K562 (cell line): ENCODE results near the gene NET1. TPM values are rescaled to one million over a fixed set of nuclear protein-coding genes. Genes with fewer than 3 reads are reported as not detected.
A peak's percentile ranks its signal among the peaks of the same experiment; 100 is the strongest.

ENCODE experiments used
- ATAC-seq: fragments of 200-7000 bp; cut with Tn5 transposase; 3 replicates; pipeline ENCODE4 v1.9.1; 2020; ENCODE audit warnings: moderate library complexity
- BruUV-seq: library from RNA; stranded (reverse); fragments of 400-500 nt; replicated peaks from 2 replicates; lab custom pipeline; 2021; lab: Mats Ljungman, UMichigan
- CTCF ChIA-PET: fragments of 300-600 bp; formaldehyde crosslinking; extraction: SDS; loops from one replicate; lab custom pipeline; 2021; ENCODE audit warnings: low intra/inter-chr PET ratio; lab: Yijun Ruan, JAX
- POLR2A ChIA-PET: fragments of 300-600, 350-650 bp; sonication (Branson Sonifier 250); formaldehyde crosslinking; extraction: SDS; loops from one replicate; lab custom pipeline; 2021; ENCODE audit warnings: antibody characterized with exemption, inconsistent platforms; lab: Yijun Ruan, JAX
- DNase-seq, 4 experiments: peaks; one replicate each; pipeline versions ENCODE4 v3.0.0 to v3.0.0-alpha.2; 2011 to 2018; ENCODE audit warnings: low spot score in 3 of 4, mixed read lengths in 3 of 4; ENCODE audit errors: extremely low read depth in 1 of 4
- FAIRE-seq: peaks from 2 replicates; lab custom pipeline; 2011; peaks lifted over from hg19 to GRCh38; lab: Jason Lieb, UNC
- H2AFZ ChIP-seq: 2 replicates; pipeline ENCODE4 v1.6.0; 2011; ENCODE audit warnings: low read depth, low read length, control low read depth, inconsistent platforms
- H3K27ac ChIP-seq: fragments of 200-600 bp; 3 replicates; pipeline ENCODE4 v1.8.0; 2011; ENCODE audit warnings: low read depth, mild to moderate bottlenecking, control low read depth, inconsistent platforms, low read length, moderate library complexity, mixed read lengths; ENCODE audit errors: extremely low read depth
- H3K27me3 ChIP-seq, 2 experiments: fragments of 300-600 bp in 1 of 2; 2 replicates in 1 of 2; 3 replicates in 1 of 2; pipeline versions ENCODE4 v1.6.0 to v1.8.0; 2011; ENCODE audit warnings: inconsistent platforms in 2 of 2, low read length in 2 of 2, mild to moderate bottlenecking in 1 of 2, mixed read lengths in 1 of 2, moderate library complexity in 1 of 2; ENCODE audit not compliant: control insufficient read depth in 2 of 2, insufficient read depth in 2 of 2
- H3K36me3 ChIP-seq: fragments of 300-600 bp; 3 replicates; pipeline ENCODE4 v1.8.0; 2011; ENCODE audit warnings: mild to moderate bottlenecking, low read length, inconsistent platforms; ENCODE audit not compliant: control insufficient read depth, insufficient read depth
- H3K4me1 ChIP-seq, 2 experiments: fragments of 200-600 bp in 1 of 2; replicated peaks in 1 of 2; 2 replicates in 1 of 2; 3 replicates in 1 of 2; pipeline versions ENCODE4 v1.5.1 to v1.8.0; 2011; ENCODE audit warnings: inconsistent platforms in 2 of 2, low read length in 2 of 2, mild to moderate bottlenecking in 1 of 2, mixed read lengths in 1 of 2, moderate library complexity in 1 of 2; ENCODE audit not compliant: control insufficient read depth in 2 of 2, insufficient read depth in 2 of 2
- H3K4me2 ChIP-seq: 2 replicates; pipeline ENCODE4 v1.6.1; 2011; ENCODE audit warnings: low read length, control low read depth, inconsistent platforms, mixed read lengths; ENCODE audit not compliant: insufficient read depth
- H3K4me3 ChIP-seq: fragments of 200-600 bp; sonication (generic), shearing (Covaris generic); 2 replicates; pipeline ENCODE4 v1.5.1; 2016; ENCODE audit warnings: control low read depth, inconsistent platforms
- H3K79me2 ChIP-seq: fragments of 200-600 bp; 3 replicates; pipeline ENCODE4 v1.8.0; 2011; ENCODE audit warnings: low read length, inconsistent platforms; ENCODE audit not compliant: control insufficient read depth, insufficient read depth
- H3K9ac ChIP-seq, 2 experiments: 2 replicates each; pipeline versions ENCODE4 v1.6.0 to v1.6.1; 2011; ENCODE audit warnings: low read depth in 2 of 2, low read length in 2 of 2, control low read depth in 1 of 2, inconsistent platforms in 1 of 2, mild to moderate bottlenecking in 1 of 2, mixed read lengths in 1 of 2; ENCODE audit not compliant: insufficient read depth in 1 of 2
- H3K9me1 ChIP-seq: one replicate; pipeline ENCODE4 v1.6.0; 2011; ENCODE audit warnings: inconsistent platforms, mild to moderate bottlenecking, low read length, moderate library complexity; ENCODE audit not compliant: control insufficient read depth, insufficient read depth
- H3K9me3 ChIP-seq: replicated peaks from 2 replicates; pipeline ENCODE4 v1.5.1; 2011; ENCODE audit warnings: low read depth, low read length, inconsistent platforms; ENCODE audit not compliant: control insufficient read depth, insufficient read depth
- H4K20me1 ChIP-seq: replicated peaks from 2 replicates; pipeline ENCODE4 v1.6.1; 2011; ENCODE audit warnings: low read length, inconsistent platforms, mixed read lengths; ENCODE audit not compliant: control insufficient read depth, insufficient read depth
- ARID4B ChIP-seq: sonication (generic); formaldehyde crosslinking; IDR thresholded peaks from 2 replicates; pipeline ENCODE4 v1.8.0; 2022; ENCODE audit warnings: mild to moderate bottlenecking, missing genetic modification reagents
- BRD9 ChIP-seq: fragments of 450-650 bp; IDR thresholded peaks from 2 replicates; pipeline ENCODE4 v1.6.1; 2018; ENCODE audit warnings: low read depth; ENCODE audit not compliant: partially characterized antibody
- CREB1 ChIP-seq, 2 experiments: sonication (generic) in 1 of 2; formaldehyde crosslinking in 1 of 2; IDR thresholded peaks; 2 replicates each; pipeline versions ENCODE4 v1.6.1 to v1.8.0; 2012 to 2022; ENCODE audit warnings: inconsistent platforms in 1 of 2, mild to moderate bottlenecking in 1 of 2, missing genetic modification reagents in 1 of 2, moderate library complexity in 1 of 2
- EP300 ChIP-seq: IDR thresholded peaks from 2 replicates; pipeline ENCODE4 v1.6.1; 2012; ENCODE audit warnings: low read length, improper control_type of control experiment
- FOXJ3 ChIP-seq: sonication (generic); formaldehyde crosslinking; IDR thresholded peaks from 2 replicates; pipeline ENCODE4 v1.4.0; 2020; ENCODE audit warnings: mild to moderate bottlenecking, missing genetic modification reagents
- MLLT1 ChIP-seq, 2 experiments: fragments of 450-650 bp; IDR thresholded peaks; 2 replicates each; pipeline ENCODE4 v1.6.1; 2016
- PKNOX1 ChIP-seq: fragments of 450-650 bp; IDR thresholded peaks from 2 replicates; pipeline ENCODE4 v1.6.1; 2016
- POLR2B ChIP-seq: fragments of 450-650 bp; IDR thresholded peaks from 2 replicates; pipeline ENCODE4 v1.6.1; 2018; ENCODE audit warnings: low read depth; ENCODE audit not compliant: partially characterized antibody
- SRSF9 ChIP-seq: fragments of 200-400 bp; formaldehyde crosslinking; IDR thresholded peaks from 2 replicates; pipeline ENCODE4 v1.6.1; 2017; ENCODE audit warnings: low read depth, low read length, borderline replicate concordance
- USF1 ChIP-seq: sonication (generic); formaldehyde crosslinking; IDR thresholded peaks from 2 replicates; pipeline ENCODE4 v1.9.0; 2022; ENCODE audit warnings: mild to moderate bottlenecking, missing genetic modification reagents
- ZNF143 ChIP-seq: sonication (generic); formaldehyde crosslinking; IDR thresholded peaks from 2 replicates; pipeline ENCODE4 v1.9.0; 2022; ENCODE audit warnings: mild to moderate bottlenecking, missing genetic modification reagents
- WGBS: fragments of 100-300 bp; shearing (Covaris generic); methylation state at CpG from one replicate; pipeline ENCODE4 v1.1.6; 2016; ENCODE audit warnings: low coverage, mixed read lengths; ENCODE audit not compliant: insufficient coverage; ENCODE audit errors: missing lambda C conversion rate; 5-methylcytosine and 5-hydroxymethylcytosine counted together
- in situ Hi-C: fragments of 300-500 bp; cut with MboI; formaldehyde crosslinking; loops from 4 replicates; pipeline ENCODE4 v1.15.0; 2018; ENCODE audit warnings: inconsistent platforms, mixed read lengths
- intact Hi-C: fragments of 100-400 bp; cut with micrococcal nuclease; formaldehyde crosslinking; loops from 2 replicates; pipeline ENCODE4 v1.14.2; 2022
- polyA plus RNA-seq, 8 experiments: library from polyadenylated mRNA; depleted of rRNA in 4 of 8; stranded (reverse) in 5 of 8; unstranded in 3 of 8; fragments of >200 nt; fragmentation: Nextera tagmentation in 2 of 8; fragmentation: Illumina TruSeq in 1 of 8; extraction: Ambion mirVana in 2 of 8; extraction: Trizol in 1 of 8; gene quantifications; 2 replicates each; pipeline versions ENCODE4 v1.2.1 to v1.2.3, GENCODE V29; 2011 to 2014; ENCODE audit warnings: inconsistent platforms in 1 of 8, missing spikeins in 1 of 8
- total RNA-seq, 7 experiments: library from RNA; depleted of rRNA in 6 of 7; stranded (reverse); fragments of >200 nt in 6 of 7; fragmentation: Illumina TruSeq in 2 of 7; extraction: Trizol in 2 of 7; gene quantifications; 2 replicates each; pipeline versions ENCODE4 v1.2.1 to v1.2.3, GENCODE V29; 2011 to 2021; ENCODE audit warnings: low replicate concordance in 1 of 7

NET1 gene
- total and polyA plus RNA-seq, 9 of the 15 experiments (the other 6 are each of a cell fraction or from before 2014, with no cell fraction given), result 47.4 to 258 (median 106) TPM

- TF ChIP-seq EP300 (no peak), MLLT1 (IDR thresholded peaks at IDR 0.05) (peak; percentile 24 to 31; a peak in 3 of 4 replicates), BRD9 (no peak)
- TF ChIP-seq, all 486 proteins: peak for 7
These were observed 36.1 kb downstream of the NET1 start (continued) for GRCh38 chr10:5448333-5449001.

GRCh38 chr10:5449227-5449626 is 36.9 kb downstream of the NET1 start:
- H3K4me3 ChIP-seq, result peak overlapping the region; percentile 56
- H3K27me3 ChIP-seq, result no peaks in the 10 kb centered on the region
- in situ Hi-C loops, result no loop called here
- no peak overlapping the region for H2AFZ ChIP-seq
- H3K9me1 ChIP-seq, result no peaks in the 10 kb centered on the region
- POLR2A ChIA-PET, result no interaction called here
- FAIRE-seq, result no peak
- peak overlapping the region; percentile 19 to 82; a peak in 3 of 4 replicates for H3K9ac ChIP-seq
- H3K27ac ChIP-seq, result peak overlapping the region; percentile 74
- no peaks in the 10 kb centered on the region for H4K20me1 ChIP-seq
- H3K36me3 ChIP-seq, result peaks cover 58% of the 10 kb centered on the region
- peak; percentile 13 for ATAC-seq
- no peak for DNase-seq
- BruUV-seq, result no TSS peak
- H3K79me2 ChIP-seq, result peaks cover 99% of the 10 kb centered on the region
- peak overlapping the region; percentile 79 for H3K4me2 ChIP-seq
- peaks cover 4 to 16% of the 10 kb centered on the region in 2 experiments for H3K4me1 ChIP-seq
- CTCF ChIA-PET, result interaction anchor here (1.4 kb wide), 1 partner anchor 600 kb away, joined by 3 read pairs; no protein-coding TSS in a partner anchor
- WGBS, result 0% methylated on average over 2 of the region's 2 CpGs
- no peaks in the 10 kb centered on the region for H3K9me3 ChIP-seq
- intact Hi-C loops, result no loop called here
- no peak for TF ChIP-seq SRSF9
- TF ChIP-seq CREB1 (IDR thresholded peaks at IDR 0.05), result no peak
- TF ChIP-seq CREB1 (CRISPR knock-in tag; IDR thresholded peaks at IDR 0.05), result no peak
- no peak for TF ChIP-seq USF1
- no peak for TF ChIP-seq FOXJ3 (CRISPR knock-in tag)
- TF ChIP-seq ARID4B, result no peak
- TF ChIP-seq PKNOX1, result no peak
- TF ChIP-seq ZNF143 (CRISPR knock-in tag), result no peak
- TF ChIP-seq POLR2B, result peak; percentile 36
